IPS DF 6.9 (cell line): ENCODE results near the gene DAP3.
"Not testable (repeated sequence)": the region's sequence is repeated elsewhere in the genome, so short reads cannot be mapped to it uniquely, and the experiment has no call there.

Experiments
- DNase-seq: peaks from one replicate; pipeline ENCODE4 v3.0.0-alpha.2; 2013; ENCODE audit warnings: low read depth, low spot score
- H3K27ac ChIP-seq: one replicate; pipeline ENCODE4 v1.5.1; 2013; ENCODE audit warnings: low read length, control low read depth
- H3K27me3 ChIP-seq: 2 replicates; pipeline ENCODE4 v1.6.1; 2013; ENCODE audit warnings: mild to moderate bottlenecking, low read length; ENCODE audit not compliant: control insufficient read depth, insufficient read depth
- H3K36me3 ChIP-seq: 2 replicates; pipeline ENCODE4 v1.6.1; 2013; ENCODE audit warnings: low read length; ENCODE audit not compliant: control insufficient read depth, insufficient read depth
- H3K4me1 ChIP-seq: 2 replicates; pipeline ENCODE4 v1.6.1; 2013; ENCODE audit warnings: low read length; ENCODE audit not compliant: control insufficient read depth, insufficient read depth
- H3K4me3 ChIP-seq: 2 replicates; pipeline ENCODE4 v1.5.1; 2013; ENCODE audit warnings: mild to moderate bottlenecking, low read length
- H3K9me3 ChIP-seq: 2 replicates; pipeline ENCODE4 v1.6.1; 2013; ENCODE audit warnings: low read length, inconsistent platforms; ENCODE audit not compliant: control insufficient read depth, insufficient read depth
- WGBS: extraction: QIAGEN DNeasy Blood & Tissue Kit; methylation state at CpG from one replicate; pipeline ENCODE4 v1.1.7; 2013; ENCODE audit warnings: mixed read lengths, missing lambda C conversion rate; ENCODE audit not compliant: insufficient read length, insufficient coverage; 5-methylcytosine and 5-hydroxymethylcytosine counted together

The DAP3 gene

DNA sequence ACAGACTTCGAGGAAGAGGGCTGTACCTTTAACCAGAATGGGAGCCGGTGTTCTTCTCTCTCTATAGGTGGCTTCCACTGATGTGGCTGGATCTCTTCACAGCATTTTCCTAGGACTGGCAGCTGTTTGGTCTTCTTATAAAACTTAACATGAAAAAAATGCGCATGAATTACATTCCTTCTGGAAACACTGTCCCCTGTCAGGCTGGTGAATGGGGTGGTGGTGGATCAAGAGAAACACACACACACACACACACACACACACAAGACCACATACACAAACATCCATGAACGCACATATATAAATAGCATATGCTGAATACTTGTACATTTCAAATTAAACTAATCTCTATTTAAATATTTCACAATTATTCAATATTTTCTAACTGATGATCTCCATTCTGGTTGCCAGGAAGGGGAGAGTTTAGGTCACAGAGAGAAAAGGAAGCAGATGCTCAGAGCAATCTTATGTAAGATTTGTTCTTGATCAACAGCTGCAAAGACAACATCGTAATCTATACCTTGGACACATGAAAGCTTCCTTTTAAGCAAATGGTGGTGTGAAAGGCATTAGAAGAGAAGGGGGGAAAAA lies 78.6 kb downstream of the DAP3 start:
- peaks cover 18% of the 10 kb centered on the region for H3K36me3 ChIP-seq

DNA sequence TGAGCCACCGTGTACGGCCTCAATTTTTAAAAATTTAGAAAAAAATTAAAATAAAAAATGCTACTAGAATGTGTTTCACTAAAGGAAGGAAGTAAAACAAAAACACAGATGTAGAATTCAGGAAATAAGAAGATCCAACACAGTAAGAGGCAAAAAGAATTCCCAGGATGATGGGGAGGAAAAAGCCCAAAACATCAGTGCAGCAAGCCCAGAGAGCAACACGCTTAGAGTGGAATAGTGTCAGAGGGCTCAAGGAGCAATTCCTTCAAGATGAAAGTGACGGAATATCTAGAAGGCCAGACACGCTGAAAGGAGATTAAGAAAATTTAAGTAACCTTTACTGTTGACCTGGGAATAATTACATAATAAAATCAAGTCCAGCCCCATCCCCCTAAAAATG lies 80.4 kb downstream of the DAP3 start:
- no peaks in the 10 kb centered on the region for H3K27me3 ChIP-seq
- no peak overlapping the region for H3K4me3 ChIP-seq
- no peaks in the 10 kb centered on the region for H3K4me1 ChIP-seq
- H3K9me3 ChIP-seq = no peaks in the 10 kb centered on the region
- H3K27ac ChIP-seq = no peak overlapping the region
- no CpG with 5 or more reads among the region's 5 CpGs for WGBS
- peaks cover 14% of the 10 kb centered on the region for H3K36me3 ChIP-seq
- DNase-seq = no peak

More for the DNA sequence above, 78.6 kb downstream of the DAP3 start:
- not testable (repeated sequence) for H3K4me3 ChIP-seq, H3K27me3 ChIP-seq, DNase-seq, H3K27ac ChIP-seq, H3K4me1 ChIP-seq, H3K9me3 ChIP-seq
- 100% methylated on average over 1 of the region's 5 CpGs for WGBS

DNA sequence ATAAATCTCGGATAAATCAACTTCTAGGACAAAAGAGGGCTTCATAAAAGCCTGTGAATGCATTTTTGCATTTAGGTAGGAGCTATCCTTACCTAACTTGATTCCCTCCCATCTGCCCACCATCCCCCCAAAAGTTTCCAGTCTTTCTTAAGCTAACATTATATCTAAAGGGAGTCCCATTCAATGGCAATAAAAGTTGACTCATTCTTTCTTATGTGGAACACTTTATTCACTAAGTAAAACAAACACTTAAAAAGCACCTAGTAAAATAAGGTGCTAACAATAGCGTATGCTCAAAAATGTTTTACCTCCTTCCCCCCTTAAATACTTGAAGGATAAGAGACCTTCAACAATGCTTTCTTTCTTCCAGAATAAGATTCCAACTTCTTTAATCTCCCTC lies 84.3 kb downstream of the DAP3 start:
- DNase-seq = no peak
- H3K4me1 ChIP-seq = no peaks in the 10 kb centered on the region
- WGBS = no CpG with 5 or more reads among the region's 2 CpGs
- peaks cover 20% of the 10 kb centered on the region for H3K36me3 ChIP-seq
- no peaks in the 10 kb centered on the region for H3K9me3 ChIP-seq
- H3K27me3 ChIP-seq = no peaks in the 10 kb centered on the region
- no peak overlapping the region for H3K4me3 ChIP-seq
- no peak overlapping the region for H3K27ac ChIP-seq

DNA sequence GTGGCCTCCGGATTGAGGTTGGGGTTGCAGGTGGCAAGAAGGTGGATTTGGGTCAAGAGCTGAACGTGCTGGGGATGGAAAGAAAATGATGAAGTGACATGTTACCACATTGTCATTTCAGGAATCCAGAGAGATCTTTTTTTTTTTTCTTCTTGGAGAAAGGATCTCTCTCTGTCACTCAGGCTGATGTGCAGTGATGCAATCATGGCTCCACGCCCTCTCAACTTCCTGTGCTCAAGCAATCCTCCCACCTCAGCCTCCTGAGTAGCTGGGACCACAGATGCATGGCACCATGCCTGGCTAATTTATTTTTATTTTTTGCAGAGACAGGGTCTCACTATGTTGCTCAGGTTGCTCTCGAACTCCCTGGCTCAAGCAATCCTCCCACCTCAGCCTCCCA lies 87.5 kb downstream of the DAP3 start:
- Histone ChIP-seq H3K4me1 (no peaks in the 10 kb centered on the region), H3K27ac (no peak overlapping the region), H3K4me3 (no peak overlapping the region), H3K36me3 (peaks cover 12% of the 10 kb centered on the region), H3K9me3 (no peaks in the 10 kb centered on the region), H3K27me3 (no peaks in the 10 kb centered on the region)
- WGBS = no CpG with 5 or more reads among the region's 4 CpGs
- no peak for DNase-seq

DNA sequence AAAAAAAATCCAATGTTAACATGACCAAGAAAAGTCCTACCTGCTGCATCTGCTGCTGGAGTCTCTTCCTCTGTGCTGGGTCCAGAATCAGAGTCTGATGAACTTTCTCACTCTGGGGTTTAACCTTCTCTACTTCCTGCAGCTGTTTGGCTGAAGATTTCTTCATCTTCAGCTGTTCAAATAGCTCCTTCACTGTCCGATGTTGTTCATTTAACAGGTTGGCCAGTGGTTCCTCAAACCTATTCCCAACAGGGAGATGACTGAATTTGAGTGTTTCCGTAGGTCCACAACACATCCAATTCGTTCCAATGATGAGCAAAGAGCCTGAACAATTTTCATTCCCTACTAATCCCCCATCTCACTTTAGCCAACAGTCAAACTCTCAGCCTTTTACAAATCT lies 88.7 kb downstream of the DAP3 start:
- no peak for DNase-seq
- no peak overlapping the region for H3K4me3 ChIP-seq
- peaks cover 10% of the 10 kb centered on the region; the same call in 1 of the 2 replicates for H3K36me3 ChIP-seq
- no peaks in the 10 kb centered on the region for H3K27me3 ChIP-seq
- no peak overlapping the region for H3K27ac ChIP-seq
- no CpG with 5 or more reads among the region's 3 CpGs for WGBS
- no peaks in the 10 kb centered on the region for H3K9me3 ChIP-seq
- no peaks in the 10 kb centered on the region for H3K4me1 ChIP-seq
